GM19351 (cell line): ENCODE data around the gene RPUSD2.

ENCODE experiments used
- ATAC-seq: cut with Tn5 transposase; IDR thresholded peaks from one replicate; pipeline ENCODE4 v1.9.1; 2021; ENCODE audit warnings: mild to moderate bottlenecking, moderate library complexity; ENCODE audit not compliant: unreplicated experiment

RPUSD2 gene

DNA sequence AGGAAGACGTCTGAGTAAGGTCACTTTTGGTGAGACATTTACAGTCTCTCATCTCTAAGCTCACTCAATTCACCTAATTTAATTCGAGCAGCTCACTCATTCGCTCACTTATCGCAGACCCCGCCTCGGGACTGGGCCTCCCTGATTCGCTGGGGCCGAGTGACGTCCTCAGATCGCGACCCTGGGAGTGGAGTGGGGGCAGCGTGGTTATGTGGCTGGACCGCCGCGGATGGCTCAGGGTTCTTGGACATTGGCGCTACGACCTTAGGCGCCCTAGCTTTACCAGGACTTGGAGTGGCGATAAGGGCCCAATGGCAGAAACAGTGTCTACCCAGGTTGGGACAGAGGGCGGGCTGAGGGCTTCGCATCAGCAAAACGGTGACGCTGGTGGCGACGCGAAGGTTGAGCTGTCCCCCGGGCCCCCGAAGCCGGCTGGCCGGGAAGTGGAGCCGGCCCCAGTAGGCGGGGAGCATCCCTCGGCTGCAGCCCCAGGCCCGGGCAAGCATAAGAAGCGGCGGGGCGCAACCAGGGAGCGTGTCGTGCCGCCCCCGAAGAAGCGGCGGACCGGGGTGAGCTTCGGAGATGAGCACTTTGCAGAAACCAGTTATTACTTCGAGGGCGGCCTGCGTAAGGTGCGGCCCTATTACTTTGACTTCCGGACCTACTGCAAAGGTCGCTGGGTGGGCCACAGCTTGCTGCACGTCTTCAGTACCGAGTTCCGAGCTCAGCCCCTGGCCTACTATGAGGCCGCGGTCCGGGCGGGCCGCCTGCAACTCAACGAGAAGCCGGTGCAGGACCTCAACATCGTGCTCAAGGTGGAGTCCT, at the start of gene RPUSD2:
RPUSD2 (plus strand) TSS at position 171 of the 825 bp plus-strand sequence; CDS start at position 210, 39 bp downstream.
- peak; percentile 61 for ATAC-seq

DNA sequence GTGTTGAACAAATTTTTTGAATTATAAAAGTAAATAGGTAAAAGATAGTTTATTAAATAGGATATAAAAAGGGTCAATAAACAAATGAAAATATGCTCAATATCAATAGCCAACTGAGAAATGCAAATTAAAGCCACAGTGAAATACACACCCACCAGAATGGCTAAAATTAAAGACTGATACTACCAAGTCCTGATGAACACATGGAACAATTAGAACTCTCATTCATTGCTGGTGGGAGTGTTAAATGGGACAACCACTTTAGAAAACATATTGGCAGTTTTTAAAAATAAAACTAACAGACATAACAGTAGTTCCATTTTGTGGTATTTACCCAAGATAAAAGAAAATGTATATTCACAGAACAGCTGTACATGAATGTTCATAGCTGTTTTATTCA, 45.5 kb upstream of the RPUSD2 start:
- no peak for ATAC-seq

- ATAC-seq, result no peak
Measured at GRCh38 chr15:40525855-40526254, 43.2 kb upstream of the RPUSD2 start.

DNA sequence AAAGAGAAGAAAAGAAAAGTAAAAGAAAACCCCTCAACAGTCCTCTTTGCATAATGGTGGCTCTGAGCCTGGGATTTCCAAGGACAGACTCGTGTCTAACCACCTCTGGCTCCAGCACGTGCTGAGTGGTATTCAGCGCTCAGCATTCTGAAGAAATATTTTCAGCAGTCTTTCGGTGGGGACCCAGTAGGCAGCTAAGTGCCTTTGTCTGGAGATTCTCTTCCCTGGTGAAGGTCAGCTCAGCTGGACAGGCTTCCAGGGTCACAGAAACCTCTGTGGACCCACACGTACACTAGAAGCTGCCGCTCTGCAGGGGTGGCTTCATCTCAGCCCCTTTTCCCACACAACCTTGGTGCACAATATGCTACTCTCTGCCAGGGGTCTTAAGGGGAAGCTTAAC, 40.3 kb upstream of the RPUSD2 start:
- ATAC-seq, result no peak

- no peak for ATAC-seq
Measured at GRCh38 chr15:40533763-40534364, 35.2 kb upstream of the RPUSD2 start.

- ATAC-seq, result no peak
Measured at GRCh38 chr15:40534371-40534770, 34.7 kb upstream of the RPUSD2 start.

DNA sequence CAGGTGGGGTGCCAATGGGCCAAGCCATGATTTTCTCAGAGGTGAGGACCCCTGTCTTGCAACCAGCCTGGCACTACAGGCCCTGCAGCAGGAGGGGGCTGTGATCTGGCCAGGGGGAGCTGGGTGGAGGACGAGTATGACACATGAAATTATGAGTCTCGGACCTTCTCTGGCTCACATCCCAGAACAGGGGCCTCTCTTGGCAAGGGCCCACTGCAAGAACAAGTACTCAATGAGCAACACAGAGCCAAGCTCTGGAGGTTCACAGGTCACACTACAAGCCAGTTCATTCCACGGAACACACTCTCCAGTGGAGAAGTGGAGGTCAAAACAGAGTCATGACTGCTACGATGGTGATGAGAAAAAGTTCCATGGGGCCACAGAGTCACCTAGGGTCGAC, 32.6 kb upstream of the RPUSD2 start:
- no peak for ATAC-seq

GRCh38 chr15:40538976-40539375, 30.1 kb upstream of the RPUSD2 start:
- no peak for ATAC-seq

DNA sequence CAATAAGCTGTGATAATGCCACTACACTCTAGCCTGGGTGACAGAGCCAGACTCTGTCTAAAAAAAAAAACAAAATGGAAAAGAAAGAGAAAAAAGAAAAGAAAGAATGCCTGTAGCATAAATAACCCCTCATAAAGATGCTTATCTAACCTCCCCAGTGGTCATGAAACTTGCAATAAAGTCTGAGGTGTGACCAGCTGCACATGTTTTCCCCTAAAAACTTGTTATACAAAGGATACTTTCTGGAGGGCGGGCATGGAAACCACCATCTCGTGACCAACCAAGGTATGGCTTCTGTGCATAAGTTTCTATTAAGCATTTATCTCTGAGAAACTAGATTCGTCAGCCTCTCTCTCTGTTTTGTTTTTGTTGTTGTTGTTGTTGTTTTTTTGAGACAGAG, 26.0 kb upstream of the RPUSD2 start:
- no peak for ATAC-seq

DNA sequence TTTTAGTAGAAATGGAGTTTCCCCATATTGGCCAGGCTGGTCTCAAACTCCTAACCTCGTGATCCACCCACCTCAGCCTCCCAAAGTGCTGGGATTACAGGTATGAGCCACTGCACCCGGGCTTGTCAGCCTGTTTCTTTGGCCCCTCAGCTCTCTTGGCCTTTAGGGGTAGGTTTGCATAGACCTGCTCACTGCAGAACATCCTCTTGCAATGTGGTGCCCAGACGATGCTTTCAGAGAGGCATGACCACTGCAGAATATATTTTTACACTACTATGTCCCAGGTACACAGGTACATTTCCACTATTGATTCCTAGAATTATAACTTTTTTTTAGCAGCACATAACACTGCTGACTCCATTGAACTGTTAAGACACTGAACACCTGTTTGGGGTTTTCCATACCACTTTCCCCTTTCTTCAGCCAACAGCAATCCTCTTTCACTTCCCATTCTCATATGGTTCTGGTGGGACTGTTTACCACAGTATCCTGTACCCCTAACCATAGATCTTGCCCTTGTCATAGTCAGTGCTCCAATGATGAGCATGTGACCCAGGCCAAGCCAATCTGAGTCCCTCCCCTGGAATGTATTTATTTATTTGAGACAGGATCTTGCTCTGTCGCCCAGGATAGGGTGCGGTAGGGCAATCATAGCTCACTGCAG, 25.3 kb upstream of the RPUSD2 start:
- ATAC-seq, result peak; percentile 69

DNA sequence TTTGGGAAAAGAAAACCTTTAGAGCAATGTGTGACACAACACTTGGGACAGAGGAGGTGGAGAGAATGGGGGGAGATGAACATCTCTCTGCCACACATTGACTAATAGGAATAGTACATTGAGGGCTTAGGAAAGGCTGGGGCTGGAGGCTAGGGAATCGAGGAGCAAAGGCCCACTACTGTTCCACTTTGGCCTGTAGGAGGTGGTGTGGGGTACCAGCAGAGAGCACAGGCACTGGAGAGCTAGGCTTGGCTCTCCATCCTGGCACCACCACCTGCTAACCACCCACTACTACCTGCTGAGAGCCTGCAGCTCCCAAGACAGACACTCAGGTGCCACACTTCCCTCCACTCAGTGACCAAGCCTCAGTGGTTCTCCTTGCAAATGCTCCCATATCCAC, 23.6 kb upstream of the RPUSD2 start:
- no peak for ATAC-seq

- ATAC-seq, result no peak
Measured at GRCh38 chr15:40548610-40549009, 20.5 kb upstream of the RPUSD2 start.

DNA sequence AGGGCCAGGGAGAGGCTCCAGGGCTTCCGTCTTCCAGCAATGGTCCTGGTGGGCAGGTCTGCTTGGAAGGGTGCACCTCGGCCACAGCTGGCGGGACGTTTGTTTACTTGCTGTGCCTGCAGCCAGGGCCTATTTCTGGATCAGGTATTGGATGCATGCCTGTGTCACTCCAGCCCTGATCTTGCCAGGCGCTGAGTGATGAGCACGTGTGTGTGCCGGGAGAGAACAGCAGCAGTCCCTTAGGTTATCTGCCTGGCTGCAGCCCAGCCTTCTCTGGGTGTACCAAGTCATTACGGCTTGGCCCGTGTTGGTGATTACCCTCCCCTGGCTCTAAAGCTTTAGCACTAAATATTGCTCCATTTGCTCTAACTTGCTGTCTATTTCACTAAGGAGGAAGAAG, 19.2 kb upstream of the RPUSD2 start:
- ATAC-seq, result peak; percentile 16

DNA sequence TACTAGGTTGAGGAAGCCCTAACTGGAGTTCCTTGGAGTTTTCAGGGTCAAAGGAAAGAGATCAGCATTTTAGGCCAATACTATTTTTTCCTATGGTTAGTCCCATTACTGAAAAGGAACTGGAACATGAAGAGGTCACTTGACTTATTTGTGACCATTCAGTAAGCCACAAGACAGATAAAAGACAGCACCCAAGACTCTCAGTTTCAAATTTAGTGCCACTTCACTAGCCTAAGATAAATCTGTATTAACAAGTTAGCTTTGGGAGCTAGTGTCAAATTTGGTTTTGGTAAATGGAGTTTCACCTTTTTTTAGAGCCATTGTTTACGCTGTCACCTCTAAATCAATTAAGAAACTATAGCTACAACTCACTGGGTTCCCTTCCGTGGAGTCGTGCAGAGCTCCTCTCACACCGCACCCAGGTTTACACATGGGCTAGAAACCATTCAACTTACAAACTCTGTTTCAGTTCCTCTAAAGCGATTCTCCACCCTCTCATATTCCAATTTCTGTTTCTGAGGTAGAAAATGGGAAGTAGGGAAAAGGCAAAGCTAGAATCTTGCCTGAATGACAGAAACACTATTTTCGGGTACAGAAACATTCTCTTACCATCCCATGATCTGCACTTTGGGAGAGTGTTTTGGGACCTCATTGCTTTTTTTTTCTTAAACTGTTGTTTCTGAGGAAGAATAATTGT, 18.6 kb upstream of the RPUSD2 start:
- peak; percentile 84 for ATAC-seq

DNA sequence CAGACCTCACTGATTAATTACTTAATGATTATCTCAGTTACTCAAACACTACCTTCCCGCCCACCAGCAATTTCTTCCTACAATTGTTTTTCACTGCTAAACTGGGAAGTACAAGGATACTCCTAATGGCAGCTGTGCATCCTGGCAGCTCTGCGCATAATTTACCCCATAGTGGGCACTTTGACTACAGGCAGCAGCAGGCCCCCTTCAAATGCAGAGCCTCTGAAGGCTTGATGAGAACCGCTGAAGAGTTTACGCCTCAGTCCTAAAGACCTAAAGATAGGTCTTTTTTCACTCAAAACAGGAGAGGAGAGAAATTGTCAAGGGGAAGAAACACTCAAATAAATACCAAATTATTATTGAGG, 15.0 kb upstream of the RPUSD2 start:
- ATAC-seq, result no peak

DNA sequence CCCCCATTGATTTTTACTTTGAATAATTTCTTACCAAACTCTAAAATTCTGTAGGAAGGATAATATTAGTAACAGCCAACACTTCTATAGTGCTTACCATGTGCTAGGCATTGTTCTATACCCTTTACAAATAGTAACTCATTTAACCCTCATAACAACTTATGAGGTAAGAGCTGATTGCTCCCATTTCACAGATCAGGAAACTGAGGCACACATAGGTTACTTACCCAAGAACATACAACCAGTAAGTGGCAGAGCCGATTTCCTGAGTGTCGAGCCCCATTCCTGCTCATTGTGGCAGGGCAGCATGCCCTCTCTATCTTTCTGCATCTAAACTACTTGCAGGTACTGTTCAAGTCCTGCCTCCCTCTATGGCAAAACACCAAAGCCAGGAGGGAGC, 13.2 kb upstream of the RPUSD2 start:
- ATAC-seq, result no peak

GRCh38 chr15:40558952-40559742, 10.0 kb upstream of the RPUSD2 start:
- ATAC-seq, result peak; percentile 19

DNA sequence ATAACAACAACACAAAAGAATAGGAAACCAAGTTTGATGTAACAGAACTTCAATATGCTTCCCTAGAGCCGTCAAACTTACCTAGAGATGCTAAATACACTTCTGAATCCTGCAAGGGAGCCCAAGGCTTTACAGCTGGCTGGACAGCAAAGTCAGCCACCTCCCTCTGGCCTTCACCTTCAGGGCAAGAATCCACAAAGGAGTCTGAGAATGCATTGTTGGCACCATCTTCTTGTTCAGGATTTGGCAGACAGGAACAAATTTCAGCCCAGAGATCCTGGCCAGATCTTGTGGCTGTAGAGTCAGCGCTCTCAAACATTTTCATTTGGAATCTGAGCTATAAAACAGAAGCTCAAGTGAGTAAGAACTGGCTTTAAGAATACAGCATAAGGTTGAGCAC, 6.4 kb upstream of the RPUSD2 start:
- no peak for ATAC-seq

GRCh38 chr15:40563426-40563825, 5.7 kb upstream of the RPUSD2 start:
- ATAC-seq, result no peak

DNA sequence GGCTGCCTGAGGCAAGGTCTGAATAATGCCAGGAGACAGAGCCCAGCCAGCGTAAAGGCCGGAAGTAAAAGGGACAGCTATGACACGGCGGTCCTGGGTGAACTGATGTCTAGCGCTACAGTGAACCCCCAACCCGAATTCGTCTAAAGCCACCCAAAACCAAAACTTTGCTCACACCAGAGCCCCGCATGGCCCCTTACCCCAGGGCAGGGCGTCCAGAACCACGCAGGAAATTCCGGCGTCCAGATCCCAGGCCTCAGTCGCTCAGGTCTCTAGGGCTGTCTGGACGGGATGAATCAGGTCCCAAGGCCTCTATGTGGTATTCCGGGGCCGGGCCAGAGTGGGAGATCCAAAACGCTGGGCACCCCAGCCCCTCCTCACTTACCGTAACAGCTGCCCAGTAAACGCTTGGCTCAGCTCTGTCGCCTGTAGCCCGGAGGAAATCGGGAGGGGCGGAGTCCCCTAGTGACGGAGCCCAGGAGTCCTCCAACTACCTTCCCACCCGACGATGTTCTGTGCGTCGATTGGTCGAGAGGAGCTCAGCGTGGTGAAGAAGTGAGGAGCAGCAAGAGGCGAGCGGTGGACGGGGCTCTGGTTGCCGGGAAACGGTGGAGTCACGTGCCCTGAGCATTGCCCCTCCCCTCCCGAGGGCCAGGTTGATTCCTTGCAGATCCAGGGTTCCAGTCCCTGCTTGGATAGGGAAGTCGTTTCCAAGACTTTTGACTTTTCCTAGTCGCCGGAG, 4.3 kb upstream of the RPUSD2 start, which contains the start of gene CCDC32:
CCDC32 (minus strand) TSS at position 452 of the 742 bp plus-strand sequence. CDS start 2,027 bp downstream, outside the sequence.
- ATAC-seq, result peak; percentile 94
